Adrenal gland (tissue), 12 donors: ENCODE results near the gene CEACAM1. TPM values are rescaled to one million over a fixed set of nuclear protein-coding genes. Genes with fewer than 3 reads are reported as not detected.

ENCODE experiments used
- DNase-seq, 7 donors: peaks; one replicate each; pipeline ENCODE4 v3.0.0-alpha.2; 2019 to 2020
- H3K27ac ChIP-seq, 5 donors: fragments of 200-600 bp; sonication (generic) in 4 of 5; 1 replicate in 3 of 5; 2 replicates in 2 of 5; pipeline versions ENCODE4 v1.5.1 to v1.8.0; 2016 to 2020; ENCODE audit warnings: mild to moderate bottlenecking in 1 of 5
- H3K27me3 ChIP-seq: fragments of 200-600 bp; 2 replicates; pipeline ENCODE4 v1.8.0; 2021
- H3K36me3 ChIP-seq, 2 donors: fragments of 200-600 bp; replicated peaks in 1 of 2; 1 replicate in 1 of 2; 2 replicates in 1 of 2; pipeline versions ENCODE4 v1.5.1 to v1.8.0; 2018 to 2022
- H3K4me1 ChIP-seq, 2 donors: fragments of 200-600 bp; replicated peaks in 1 of 2; 1 replicate in 1 of 2; 2 replicates in 1 of 2; pipeline versions ENCODE4 v1.5.1 to v1.8.0; 2018 to 2021
- H3K4me3 ChIP-seq, 4 donors: fragments of 200-600 bp; sonication (generic) in 3 of 4; one replicate each; pipeline ENCODE4 v1.5.1; 2016 to 2018
- H3K9me3 ChIP-seq, 3 donors: fragments of 200-600 bp; sonication (generic) in 1 of 3; replicated peaks in 1 of 3; 1 replicate in 2 of 3; 2 replicates in 1 of 3; pipeline versions ENCODE4 v1.5.1 to v1.8.0; 2016 to 2021
- CTCF ChIP-seq, 6 experiments: fragments of 450-650 bp in 4 of 6; fragments of 200-600 bp in 2 of 6; sonication (generic) in 1 of 6; IDR thresholded peaks; 1 replicate in 5 of 6; 2 replicates in 1 of 6; pipeline versions ENCODE4 v1.5.1 to v1.8.0; 2016 to 2021; ENCODE audit warnings: antibody characterized with exemption in 6 of 6, mild to moderate bottlenecking in 2 of 6, moderate library complexity in 1 of 6
- POLR2A ChIP-seq, 2 donors: fragments of 450-650 bp; IDR thresholded peaks; one replicate each; pipeline ENCODE4 v1.6.1; 2017; ENCODE audit warnings: antibody characterized with exemption in 2 of 2, mild to moderate bottlenecking in 2 of 2, moderate library complexity in 1 of 2
- WGBS, 4 donors: extraction: QIAGEN DNeasy Blood & Tissue Kit in 2 of 4; methylation state at CpG; one replicate each; pipeline versions ENCODE4 v1.1.5 to v1.1.7; 2013 to 2017; 5-methylcytosine and 5-hydroxymethylcytosine counted together
- intact Hi-C, 2 donors: fragments of 100-400 bp; cut with DNase I; formaldehyde crosslinking; loops; one replicate each; pipeline versions ENCODE4 v1.14.1 to v1.15.0; 2022 to 2023
- polyA plus RNA-seq, 3 donors: library from polyadenylated mRNA; stranded (reverse); fragments of 200-250 nt in 2 of 3; fragments of 350-450 nt in 1 of 3; fragmentation: Illumina TruSeq in 1 of 3; extraction: RNeasy Lipid Tissue Mini Kit (QIAGEN cat#74804) in 1 of 3; gene quantifications; one replicate each; pipeline ENCODE4 v1.2.3, GENCODE V29; 2013 to 2014
- total RNA-seq, 9 donors: library from RNA; depleted of rRNA in 4 of 9; stranded (reverse); fragments of >200 nt in 4 of 9; fragments of 120-200 nt in 1 of 9; fragmentation: NEBNext Ultra II Directional in 1 of 9; extraction: Animal tissue kit (Norgen Biotek cat#: 25700) in 1 of 9; gene quantifications; one replicate each; pipeline versions ENCODE4 v1.1.0 to v1.2.4, GENCODE V29; 2013 to 2023
- donor health status: healthy with polysubstance abuse.
- donor health status: Bipolar disorder and iron deficiency.
- donor health status: DM: yes; HTN: yes; CAD: no.
- donor health status: DM: no; HTN: no; CAD: no.
- donor health status: DM: no; HTN: no; CAD: no.
- donor health status: DM: yes; HTN: yes; CAD: no.

CEACAM1 gene
- total and polyA plus RNA-seq, 12 donors: 12.1 to 59.5 (median 24.6) TPM

- DNase-seq: no peak
- Histone ChIP-seq H3K4me3 (no peak overlapping the region), H3K9me3 (no peaks in the 10 kb centered on the region), H3K27ac (peak overlapping the region in 2 of 5 donors; percentile 50 to 54), H3K36me3 (no peaks in the 10 kb centered on the region), H3K4me1 (peaks cover 0 to 28% of the 10 kb centered on the region in 2 donors), H3K27me3 (no peaks in the 10 kb centered on the region)
- TF ChIP-seq POLR2A (IDR thresholded peaks at IDR 0.05) (no peak), CTCF (IDR thresholded peaks at IDR 0.05) (no peak)
- 53 to 71% (median 62%) methylated on average over 3 of the region's 3 CpGs for WGBS, 4 donors
- intact Hi-C loops: no loop called here
Observed at GRCh38 chr19:42498169-42498757, 30.0 kb downstream of the CEACAM1 start.

GRCh38 chr19:42497492-42498168, 30.7 kb downstream of the CEACAM1 start:
- intact Hi-C loops: no loop called here
- no peak for DNase-seq
- WGBS, 4 donors: 74 to 79% (median 75%) methylated on average over 3 of the region's 3 CpGs
- peaks cover 0 to 28% of the 10 kb centered on the region in 2 donors for H3K4me1 ChIP-seq
- no peak overlapping the region for H3K4me3 ChIP-seq
- peak overlapping the region in 2 of 5 donors; percentile 50 to 54 for H3K27ac ChIP-seq
- no peaks in the 10 kb centered on the region for H3K9me3 ChIP-seq
- no peak for TF ChIP-seq POLR2A (IDR thresholded peaks at IDR 0.05)
- TF ChIP-seq CTCF (IDR thresholded peaks at IDR 0.05): no peak
- H3K27me3 ChIP-seq: no peaks in the 10 kb centered on the region
- no peaks in the 10 kb centered on the region for H3K36me3 ChIP-seq

GRCh38 chr19:42496460-42497133, 31.7 kb downstream of the CEACAM1 start:
- H3K27me3 ChIP-seq: no peaks in the 10 kb centered on the region
- no peak overlapping the region for H3K4me3 ChIP-seq
- WGBS, 4 donors: 92 to 98% (median 96%) methylated on average over 2 of the region's 2 CpGs
- intact Hi-C loops: no loop called here
- H3K36me3 ChIP-seq: no peaks in the 10 kb centered on the region
- no peak for DNase-seq
- peaks cover 0 to 28% of the 10 kb centered on the region in 2 donors for H3K4me1 ChIP-seq
- no peak overlapping the region for H3K27ac ChIP-seq
- TF ChIP-seq POLR2A (IDR thresholded peaks at IDR 0.05): no peak
- TF ChIP-seq CTCF (IDR thresholded peaks at IDR 0.05): no peak
- H3K9me3 ChIP-seq: no peaks in the 10 kb centered on the region

GRCh38 chr19:42495663-42496062, 32.6 kb downstream of the CEACAM1 start:
- Histone ChIP-seq H3K4me3 (no peak overlapping the region), H3K4me1 (peaks cover 0 to 28% of the 10 kb centered on the region in 2 donors), H3K36me3 (no peaks in the 10 kb centered on the region), H3K9me3 (no peaks in the 10 kb centered on the region), H3K27ac (no peak overlapping the region), H3K27me3 (no peaks in the 10 kb centered on the region)
- WGBS, 4 donors: 84 to 88% (median 86%) methylated on average over 3 of the region's 3 CpGs
- no peak for TF ChIP-seq POLR2A (IDR thresholded peaks at IDR 0.05)
- no peak for TF ChIP-seq CTCF (IDR thresholded peaks at IDR 0.05)
- DNase-seq: no peak
- intact Hi-C loops: no loop called here
